GM19099 (cell line): ENCODE measurements around the gene DNAH9.

Source experiments
- POLR2A ChIP-seq: IDR thresholded peaks from 3 replicates; pipeline ENCODE4 v1.6.1; 2011; ENCODE audit warnings: low read depth; ENCODE audit not compliant: insufficient read length; ENCODE audit errors: extremely low read depth

Gene DNAH9

DNA sequence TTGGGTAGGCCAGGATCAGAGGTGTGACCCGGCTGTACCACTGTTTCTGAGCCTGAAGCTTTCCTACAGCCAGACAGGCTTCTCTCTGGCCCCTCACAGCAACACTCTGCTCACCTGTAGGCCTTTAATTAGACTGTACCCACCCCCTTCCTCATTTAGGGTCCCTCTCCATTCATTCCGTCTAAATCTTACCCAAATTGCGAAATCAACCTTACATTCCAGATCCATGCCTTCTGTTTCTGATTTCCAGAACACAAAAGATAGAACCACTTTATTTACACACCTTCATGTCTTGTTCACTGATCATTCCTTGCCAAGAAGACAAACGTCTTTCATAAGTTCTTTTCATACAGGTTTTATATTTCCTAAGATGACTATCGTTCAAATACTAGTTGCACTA is 238.2 kb downstream of the DNAH9 start:
- no peak for TF ChIP-seq POLR2A

DNA sequence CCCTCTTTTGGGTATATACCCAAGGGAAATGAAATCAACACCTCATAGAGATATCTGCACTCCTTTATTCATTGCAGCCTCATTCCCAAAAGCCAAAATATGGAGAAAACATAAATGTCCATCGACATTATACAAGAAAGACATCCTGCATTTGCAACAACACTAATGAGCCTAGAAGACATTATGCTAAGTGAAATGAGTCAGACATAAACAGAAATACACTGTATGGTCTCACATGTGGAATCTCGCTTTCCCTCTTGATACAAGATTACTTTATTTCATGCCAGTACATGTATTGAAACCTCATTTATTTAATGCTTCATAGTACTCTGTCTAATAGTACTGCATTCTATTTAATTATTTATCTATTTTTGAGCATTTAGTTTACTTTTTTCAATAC is 241.8 kb downstream of the DNAH9 start:
- no peak for TF ChIP-seq POLR2A

DNA sequence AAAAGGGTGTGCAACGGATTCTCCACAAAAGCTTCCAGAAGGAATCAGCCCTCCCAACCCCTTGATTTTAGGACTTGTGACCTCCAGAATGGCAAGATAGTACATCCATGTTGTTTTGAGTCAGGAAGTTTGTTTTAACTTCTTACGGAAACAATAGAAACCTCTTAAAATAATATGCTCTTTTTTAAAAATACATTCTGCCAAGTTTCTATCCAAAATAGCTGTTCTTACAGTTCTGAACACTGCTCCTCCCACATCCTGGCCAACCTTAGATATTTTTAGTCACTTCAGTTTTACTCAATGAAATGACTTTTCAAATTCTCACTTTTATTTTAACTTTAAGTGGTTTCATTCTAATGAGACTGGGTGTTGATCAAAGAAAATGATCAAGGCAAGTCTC is 242.6 kb downstream of the DNAH9 start:
- TF ChIP-seq POLR2A = no peak

DNA sequence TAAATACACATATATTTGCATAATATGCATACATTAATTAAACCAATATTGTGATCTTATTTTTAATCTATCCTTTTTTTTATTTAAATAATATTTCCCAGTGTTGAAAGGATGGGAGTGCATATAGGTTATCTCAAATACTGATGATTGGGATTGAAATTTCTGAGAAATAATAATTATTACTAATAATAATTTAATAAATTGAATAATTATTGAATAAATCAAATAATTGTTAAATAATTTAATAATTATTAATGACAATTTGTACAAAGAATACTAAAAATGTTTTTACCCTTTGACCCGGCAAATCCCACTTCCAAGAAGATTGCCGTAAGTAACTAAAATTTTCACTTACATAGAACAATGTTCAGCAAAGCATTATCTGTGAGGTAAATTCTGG is 250.1 kb downstream of the DNAH9 start:
- no peak for TF ChIP-seq POLR2A

DNA sequence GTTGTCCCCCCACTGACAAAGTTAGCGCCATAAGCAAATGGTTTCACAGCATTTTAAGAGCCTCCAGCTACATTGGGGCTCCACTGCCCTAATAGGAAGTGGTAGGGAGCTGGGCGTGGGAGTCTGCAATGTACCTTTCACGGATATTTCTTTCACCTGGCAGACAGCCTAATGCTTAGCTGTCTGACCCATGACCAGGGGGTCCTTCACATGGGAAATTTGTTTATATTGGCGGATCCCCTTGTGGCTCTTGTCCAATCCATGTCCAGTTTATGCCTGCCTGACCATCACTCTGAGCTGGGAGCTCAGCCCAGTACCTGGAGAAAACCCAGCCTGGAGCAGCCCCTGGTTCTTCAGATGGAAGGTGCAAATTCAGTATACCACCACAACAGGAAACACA is 254.0 kb downstream of the DNAH9 start:
- TF ChIP-seq POLR2A = no peak

DNA sequence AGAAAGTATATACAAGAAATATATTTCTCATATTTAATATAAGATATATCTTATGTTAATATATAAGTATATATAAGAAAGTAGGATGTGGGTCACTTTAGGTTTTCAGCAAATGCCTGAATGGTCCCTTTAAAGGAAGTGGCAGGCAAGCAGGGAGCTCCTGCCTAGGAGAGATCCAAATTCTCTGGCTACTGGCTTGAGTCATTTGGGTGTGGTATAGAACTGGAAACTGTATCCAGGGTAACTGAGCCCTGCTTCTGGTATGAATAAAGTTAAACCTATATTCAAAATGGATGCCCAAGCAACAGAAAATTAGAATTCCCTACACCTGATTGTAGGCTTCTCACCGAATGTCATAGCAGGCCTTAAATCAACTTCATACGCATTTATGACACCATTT is 254.6 kb downstream of the DNAH9 start:
- no peak for TF ChIP-seq POLR2A

DNA sequence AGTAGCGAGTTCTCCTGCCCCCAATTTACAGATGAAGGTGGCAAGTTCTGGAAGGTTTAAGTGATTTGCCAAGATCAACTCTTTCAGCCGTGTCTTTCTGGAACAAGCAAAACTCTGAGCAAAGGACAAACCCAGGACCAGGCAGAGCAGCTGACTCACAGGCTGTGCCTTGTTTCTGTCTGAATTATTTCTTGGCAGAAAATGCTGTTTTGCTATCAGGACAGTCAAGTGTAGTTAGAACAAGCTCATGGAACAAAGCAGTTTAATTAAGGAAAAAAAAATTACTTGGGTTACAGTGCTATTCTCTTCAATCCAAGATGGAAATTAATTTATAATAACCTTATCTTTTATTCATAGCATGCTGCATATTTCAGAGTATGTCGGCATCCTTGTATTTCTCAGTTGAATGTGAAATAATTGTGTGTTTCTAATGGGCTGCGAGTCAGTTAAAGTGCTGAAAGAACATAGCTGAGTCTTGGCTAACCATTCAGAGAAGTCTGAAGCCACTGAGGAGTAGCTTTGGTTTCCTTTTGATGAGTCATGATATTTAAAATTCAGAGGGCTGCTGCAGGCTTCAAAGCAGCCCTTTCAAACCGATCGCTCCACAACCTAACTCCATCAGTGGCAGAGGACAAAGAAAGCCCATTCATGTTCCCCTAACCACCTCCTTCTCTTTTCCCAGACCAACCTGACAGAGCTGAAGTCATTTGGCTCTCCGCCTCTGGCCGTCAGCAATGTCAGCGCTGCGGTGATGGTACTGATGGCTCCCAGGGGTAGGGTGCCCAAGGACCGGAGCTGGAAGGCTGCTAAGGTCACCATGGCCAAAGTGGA is 255.3 kb downstream of the DNAH9 start:
- no peak for TF ChIP-seq POLR2A

DNA sequence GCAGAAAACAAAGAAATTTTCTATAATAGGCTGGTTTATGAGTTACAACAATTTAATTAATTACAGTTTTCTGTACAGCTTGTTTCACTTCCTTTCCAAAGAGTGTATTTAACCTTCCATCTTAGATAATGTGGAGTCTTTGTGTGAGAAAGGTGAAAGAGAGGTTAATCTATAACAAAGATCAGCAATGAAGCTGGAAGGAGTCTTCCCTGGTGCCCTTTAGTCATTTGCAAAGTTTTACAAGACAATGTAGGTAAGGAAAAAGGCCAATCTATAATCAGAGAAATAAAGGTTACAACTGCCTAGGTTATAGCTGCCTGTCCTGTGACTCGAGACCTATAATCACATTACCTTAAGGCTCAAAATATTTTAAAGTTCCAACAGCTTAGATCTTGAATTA is 257.0 kb downstream of the DNAH9 start:
- no peak for TF ChIP-seq POLR2A

DNA sequence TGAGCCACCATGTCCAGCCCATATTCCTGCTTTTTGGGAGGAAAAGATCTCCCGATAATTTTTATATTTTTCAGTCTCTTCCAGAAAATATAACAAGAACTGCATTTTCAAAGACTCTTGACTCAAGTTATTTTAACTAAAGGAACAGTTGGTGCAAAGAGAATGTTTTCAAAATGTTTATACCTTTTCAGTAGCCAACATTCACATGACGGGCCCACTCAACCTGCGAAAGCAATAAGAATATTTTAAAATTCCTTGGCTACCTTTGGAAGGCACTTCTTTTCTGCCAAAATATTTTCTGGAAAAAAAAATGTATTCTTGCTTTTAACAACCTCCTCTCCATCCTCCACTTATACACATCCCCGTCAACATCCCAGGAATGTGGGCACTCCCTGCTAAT is 258.7 kb downstream of the DNAH9 start:
- no peak for TF ChIP-seq POLR2A

DNA sequence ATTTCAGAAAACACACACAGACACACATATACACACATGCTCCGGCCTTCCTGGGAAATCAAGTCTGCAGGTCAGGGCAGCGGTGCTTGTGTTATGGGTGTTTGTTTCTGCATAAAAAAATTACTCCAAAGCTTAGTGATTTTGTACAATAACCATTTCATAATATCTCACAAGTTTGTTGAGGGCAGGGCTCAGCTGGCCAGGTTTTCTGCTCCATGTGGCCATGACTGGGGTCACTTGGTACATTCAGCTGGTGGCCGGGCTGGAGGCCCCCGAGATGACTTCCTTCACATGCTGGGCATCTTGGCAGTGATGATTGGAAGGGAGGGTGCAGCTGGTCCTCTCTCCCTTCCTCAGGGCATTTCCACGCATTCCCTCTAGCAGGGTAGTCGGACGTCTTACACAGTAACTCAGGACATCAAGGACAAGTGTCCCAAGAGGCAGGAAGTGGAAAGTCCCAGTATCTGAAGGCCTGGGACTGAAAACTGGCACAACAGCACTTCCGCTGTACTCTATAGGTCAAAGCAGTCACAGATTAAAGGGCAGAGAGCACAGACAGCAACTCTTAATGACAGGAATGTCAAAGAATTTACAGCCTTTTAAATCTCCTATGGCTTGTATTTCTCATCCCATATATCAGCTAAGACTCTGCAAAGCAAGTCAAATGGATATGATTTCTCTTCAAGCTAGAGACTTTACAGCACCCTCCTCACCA is 271.6 kb downstream of the DNAH9 start:
- no peak for TF ChIP-seq POLR2A

DNA sequence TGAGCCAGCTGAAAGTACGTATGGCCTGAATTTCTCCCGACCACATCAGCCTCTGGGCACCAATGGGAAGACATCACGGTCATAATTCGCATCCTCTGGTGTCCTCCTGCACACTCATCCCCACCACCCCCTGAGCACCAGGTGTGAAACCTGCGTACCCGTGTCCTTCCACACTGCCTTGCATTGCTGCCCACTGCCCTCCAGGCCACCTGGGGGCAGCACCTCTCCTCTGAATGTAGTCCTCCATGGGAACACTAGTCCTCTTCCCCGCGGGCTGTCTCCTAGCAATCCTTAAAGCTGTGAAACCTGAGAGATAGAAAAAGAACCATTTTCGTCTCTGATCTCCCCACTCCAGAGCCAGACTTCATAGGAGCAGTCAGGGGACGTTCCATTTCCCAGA is 273.5 kb downstream of the DNAH9 start:
- TF ChIP-seq POLR2A = no peak

DNA sequence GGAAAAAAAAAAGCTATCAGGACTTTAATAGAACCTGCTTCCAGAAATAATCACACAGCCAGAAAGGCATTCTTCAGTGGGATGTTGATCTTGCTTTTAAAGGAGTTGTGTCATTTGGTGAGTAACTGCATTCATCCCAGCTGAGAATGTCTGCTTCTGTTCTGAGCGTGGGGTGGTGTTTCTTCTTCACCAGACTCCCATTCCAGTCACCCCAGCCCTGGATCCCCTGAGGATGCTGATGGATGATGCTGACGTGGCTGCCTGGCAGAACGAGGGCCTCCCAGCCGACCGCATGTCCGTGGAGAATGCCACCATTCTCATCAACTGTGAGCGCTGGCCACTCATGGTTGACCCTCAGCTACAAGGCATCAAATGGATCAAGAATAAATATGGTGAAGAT is 276.5 kb downstream of the DNAH9 start:
- TF ChIP-seq POLR2A = no peak

DNA sequence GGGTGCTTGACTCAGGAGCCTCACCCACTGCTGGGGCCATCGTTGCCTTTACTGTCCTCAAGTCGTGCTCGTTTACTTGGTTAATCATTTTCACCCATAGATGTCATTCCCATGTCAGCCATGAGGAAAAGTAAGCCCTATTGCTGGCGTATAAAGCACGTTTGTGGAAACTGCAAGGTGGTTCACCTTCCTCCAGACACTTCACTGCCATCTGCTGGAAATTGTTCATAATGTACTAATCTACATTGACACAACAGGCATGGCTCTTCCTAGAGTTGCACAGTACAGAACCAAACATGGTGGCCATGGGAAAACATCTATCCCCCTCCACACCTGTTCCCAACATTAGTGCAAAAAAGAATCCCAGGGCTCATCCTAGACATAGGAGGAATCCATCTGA is 282.4 kb downstream of the DNAH9 start:
- TF ChIP-seq POLR2A = no peak

DNA sequence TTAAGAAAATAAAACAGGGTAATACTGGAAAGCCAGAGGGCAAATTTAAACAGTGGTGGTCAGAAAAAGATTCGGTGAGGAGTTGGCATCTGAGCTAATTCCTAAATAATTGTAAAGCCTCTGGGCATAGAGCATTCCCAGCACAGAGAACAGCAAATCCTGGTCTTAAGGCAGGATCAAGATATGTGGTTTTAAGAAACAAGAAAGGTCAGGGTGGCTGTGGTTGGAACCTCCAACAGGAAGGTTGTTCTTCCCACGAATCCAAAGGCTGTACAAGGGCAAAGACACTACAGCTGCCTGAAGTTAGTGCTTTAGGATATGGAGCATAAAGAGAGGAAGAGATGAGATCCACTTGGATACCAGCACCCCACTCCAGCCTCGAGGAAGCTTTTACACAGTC is 284.4 kb downstream of the DNAH9 start:
- TF ChIP-seq POLR2A = no peak

DNA sequence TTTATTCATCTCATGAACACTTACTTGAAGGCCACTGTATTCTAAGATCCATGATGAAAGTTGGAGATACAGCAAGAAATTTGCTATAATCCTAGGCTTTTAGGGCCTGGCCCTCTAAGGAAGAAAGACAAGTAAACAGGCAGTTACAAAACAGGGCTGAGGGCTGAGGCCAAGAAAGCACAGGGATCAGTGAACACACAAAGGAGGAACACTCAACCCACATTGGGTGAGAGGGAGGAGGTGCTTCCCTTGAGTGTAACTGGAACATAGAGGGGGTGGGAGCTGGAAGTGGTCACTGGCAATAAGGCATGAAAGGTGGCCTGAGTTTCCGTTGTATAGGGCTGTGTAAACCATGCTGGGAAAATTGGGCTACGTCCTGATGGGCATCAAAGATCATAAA is 286.8 kb downstream of the DNAH9 start:
- TF ChIP-seq POLR2A = no peak

DNA sequence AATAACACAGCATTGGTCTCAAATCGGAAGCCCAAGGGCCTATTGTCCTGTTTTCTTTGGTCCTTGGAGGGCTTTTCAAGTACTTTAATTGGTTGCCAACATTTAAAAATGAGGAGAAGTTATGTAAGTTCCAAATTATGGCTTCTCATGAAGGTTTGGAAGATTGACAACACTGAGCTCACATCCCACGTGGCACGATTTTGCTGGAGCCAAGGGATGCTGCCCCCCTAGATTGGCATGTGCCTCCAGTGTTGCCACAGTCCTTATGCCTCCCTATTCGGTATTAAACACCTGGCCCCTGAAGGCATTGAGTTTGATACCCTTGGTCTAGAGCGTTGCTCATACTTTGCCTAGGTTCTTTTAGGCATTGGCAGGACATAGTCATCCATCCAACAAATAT is 291.0 kb downstream of the DNAH9 start:
- TF ChIP-seq POLR2A = no peak
